NCI-H1417 treated with DMSO at 0.1 percent for 48 hours (cell line): ENCODE data around the gene CAMKK2.
"Not testable (repeated sequence)": the region's sequence is repeated elsewhere in the genome, so short reads cannot be mapped to it uniquely, and the experiment has no call there.

Experiments
- DNase-seq: peaks from one replicate; lab custom pipeline; 2025; lab: John Stamatoyannopoulos, UW

CAMKK2 gene

GRCh38 chr12:121223292-121224285, 72.9 kb downstream of the CAMKK2 start:
- DNase-seq: no peak

GRCh38 chr12:121222847-121223246, 73.7 kb downstream of the CAMKK2 start:
- DNase-seq: no peak

GRCh38 chr12:121219353-121219986, 77.0 kb downstream of the CAMKK2 start:
- DNase-seq: no peak

DNA sequence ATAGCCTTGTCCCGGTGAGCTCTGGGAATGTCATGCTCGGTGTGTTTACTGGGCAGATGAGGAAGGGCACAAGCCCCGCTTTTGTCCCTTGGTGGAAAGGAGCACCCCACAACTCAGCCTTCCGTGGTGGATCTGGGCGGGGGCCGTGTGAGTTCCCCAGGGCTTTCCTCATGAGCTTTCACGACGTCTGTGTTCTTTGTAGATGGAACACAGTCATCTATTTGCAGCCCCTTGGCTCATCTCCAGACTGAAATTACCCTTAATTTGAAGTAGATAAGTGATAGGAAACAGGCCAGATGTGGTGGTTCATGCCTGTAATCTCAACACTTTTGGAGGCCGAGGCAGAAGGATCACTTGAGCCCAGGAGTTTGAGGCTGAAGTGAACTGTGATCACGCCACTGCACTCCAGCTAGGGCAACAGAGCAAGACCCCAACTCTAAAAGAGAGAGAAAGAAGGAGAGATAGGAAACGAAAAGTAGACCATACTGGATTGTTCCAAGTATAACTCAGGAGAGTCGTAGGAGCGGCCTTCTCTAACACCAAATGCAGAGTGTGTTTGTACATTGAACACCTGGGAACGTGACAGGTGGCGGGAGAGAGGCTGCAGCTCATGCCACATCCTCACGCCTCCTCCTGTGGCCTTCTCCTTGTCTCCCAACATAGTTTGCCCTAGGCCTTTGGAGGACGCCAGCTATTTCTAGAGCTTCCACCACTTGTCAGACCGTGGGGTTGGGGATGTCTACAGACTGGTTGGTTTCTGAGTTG, 77.7 kb downstream of the CAMKK2 start:
- DNase-seq: no peak

DNA sequence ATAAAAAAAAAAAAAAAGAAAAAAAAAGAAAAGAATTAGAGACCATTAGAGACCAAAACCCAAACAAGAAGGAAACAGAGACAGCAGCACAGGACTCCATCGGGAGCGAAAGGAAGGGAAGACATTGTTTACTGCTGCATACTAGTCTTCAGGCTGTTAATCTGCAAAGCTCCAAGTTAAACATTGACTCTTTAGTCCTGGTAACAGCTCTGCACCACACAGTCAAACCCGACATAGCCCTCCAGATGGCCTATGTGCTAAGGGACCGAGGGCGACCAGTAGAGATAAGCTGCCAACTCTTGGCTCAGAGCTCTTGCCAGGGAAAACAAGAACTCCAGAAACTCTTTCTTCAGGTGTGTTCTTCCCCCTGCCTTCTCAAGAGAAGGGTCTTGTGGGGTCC, 78.7 kb downstream of the CAMKK2 start:
- no peak for DNase-seq

DNA sequence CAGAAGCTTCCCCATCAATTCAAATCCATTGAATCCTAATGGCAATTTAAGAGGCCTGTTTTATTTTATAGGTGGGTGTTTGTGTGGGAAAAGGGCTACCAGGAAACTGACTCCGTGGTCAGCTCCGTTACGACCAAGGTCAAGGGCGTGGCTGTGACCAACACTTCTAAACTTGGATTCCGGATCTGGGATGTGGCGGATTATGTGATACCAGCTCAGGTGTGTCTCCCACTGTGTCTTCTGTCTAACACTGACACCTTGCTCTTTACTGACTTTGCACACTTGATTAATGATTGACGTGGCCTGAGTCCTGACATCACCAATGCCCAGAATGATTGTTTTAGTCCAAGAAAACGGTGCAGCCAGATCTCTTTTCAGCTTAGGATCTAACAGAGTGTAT, 79.4 kb downstream of the CAMKK2 start:
- no peak for DNase-seq

- DNase-seq: no peak
These were observed 80.4 kb downstream of the CAMKK2 start for GRCh38 chr12:121216102-121216501.

- no peak for DNase-seq
These were observed 81.4 kb downstream of the CAMKK2 start for GRCh38 chr12:121214855-121215745.

GRCh38 chr12:121214166-121214777, 82.2 kb downstream of the CAMKK2 start:
- DNase-seq: no peak

DNA sequence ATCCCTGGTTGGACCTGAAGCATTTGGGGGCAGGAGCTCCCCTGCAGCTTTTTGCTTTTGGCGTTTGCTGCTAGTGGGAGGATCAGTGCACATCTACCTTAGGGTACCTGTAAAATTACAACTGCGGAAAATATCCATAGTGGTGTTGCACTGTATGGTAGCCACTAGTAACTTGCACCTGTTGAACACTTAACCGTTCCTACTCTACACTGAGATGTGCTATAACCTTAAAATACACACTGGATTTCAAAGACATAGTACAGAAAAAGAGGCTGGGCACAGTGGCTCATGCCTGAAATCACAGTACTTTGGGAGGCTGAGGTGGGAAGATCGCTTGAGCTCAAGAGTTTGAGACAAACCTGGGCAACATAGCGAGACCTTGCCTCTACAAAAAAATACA, 83.6 kb downstream of the CAMKK2 start:
- DNase-seq: no peak

DNA sequence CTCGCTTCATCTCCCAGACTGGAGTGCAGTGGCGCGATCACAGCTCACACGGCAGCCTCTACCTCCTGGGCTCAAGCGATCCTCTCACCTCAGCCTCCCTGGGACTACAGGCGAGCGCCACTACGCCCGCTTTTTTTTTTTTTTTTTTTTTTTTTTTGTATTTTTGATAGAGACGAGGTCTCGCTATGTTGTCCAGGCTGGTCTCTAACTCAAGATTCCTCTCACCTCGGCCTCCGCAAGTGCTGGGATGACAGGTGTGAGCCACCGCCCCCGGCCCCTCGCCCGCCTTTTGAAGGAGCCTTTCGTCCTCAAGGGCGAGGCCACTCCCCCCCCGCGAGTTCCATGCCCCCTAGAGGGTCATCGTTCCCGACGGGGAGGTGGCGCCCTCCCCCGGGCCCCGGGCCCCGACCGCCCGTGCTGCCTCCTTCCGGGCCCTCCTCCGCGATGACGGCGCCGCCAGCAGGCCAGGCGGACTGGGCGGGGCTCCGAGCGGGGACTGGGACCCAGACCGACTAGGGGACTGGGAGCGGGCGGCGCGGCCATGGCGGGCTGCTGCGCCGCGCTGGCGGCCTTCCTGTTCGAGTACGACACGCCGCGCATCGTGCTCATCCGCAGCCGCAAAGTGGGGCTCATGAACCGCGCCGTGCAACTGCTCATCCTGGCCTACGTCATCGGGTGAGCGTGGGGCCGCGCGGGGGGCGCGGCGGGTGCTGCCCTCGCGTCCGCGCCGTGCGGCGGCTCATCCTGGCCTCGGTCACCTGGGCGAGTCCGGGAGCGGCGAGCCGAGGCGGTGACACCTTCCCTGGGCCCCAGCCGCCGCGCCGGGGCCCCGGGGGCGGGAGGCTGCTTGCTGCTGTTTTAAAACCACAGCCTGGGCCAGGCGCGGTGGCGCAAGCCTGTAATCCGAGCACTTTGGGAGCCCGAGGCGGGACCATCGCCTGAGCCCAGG, 86.6 kb downstream of the CAMKK2 start, which contains the start of gene P2RX4:
P2RX4 (plus strand) TSS at position 506 of the 949 bp plus-strand sequence; CDS start at position 542, 36 bp downstream.
- peak; percentile 19 for DNase-seq

DNA sequence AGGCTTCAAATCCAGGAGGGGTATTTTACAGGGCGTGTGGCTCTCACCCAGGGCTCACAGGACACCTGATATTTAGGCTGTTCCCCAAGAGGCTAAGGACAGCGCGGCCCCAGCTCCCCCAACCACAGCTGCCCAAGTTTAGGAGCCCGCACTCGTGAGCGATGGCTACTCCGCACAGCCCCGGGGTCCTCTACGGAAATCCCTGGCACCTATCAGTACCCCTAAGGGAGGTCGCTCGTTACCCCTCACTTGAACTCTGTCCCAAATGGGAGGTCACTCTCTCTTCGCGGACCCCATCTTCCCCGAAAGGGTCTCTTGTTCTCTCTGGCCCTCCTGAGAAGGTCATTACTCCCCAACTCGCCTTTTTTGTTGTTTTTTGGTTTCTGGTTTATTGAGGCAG, 87.3 kb downstream of the CAMKK2 start:
- DNase-seq: no peak

- not testable (repeated sequence) for DNase-seq
These were observed 87.9 kb downstream of the CAMKK2 start for GRCh38 chr12:121208571-121208970.

GRCh38 chr12:121205491-121205890, 91.0 kb downstream of the CAMKK2 start:
- DNase-seq: no peak

DNA sequence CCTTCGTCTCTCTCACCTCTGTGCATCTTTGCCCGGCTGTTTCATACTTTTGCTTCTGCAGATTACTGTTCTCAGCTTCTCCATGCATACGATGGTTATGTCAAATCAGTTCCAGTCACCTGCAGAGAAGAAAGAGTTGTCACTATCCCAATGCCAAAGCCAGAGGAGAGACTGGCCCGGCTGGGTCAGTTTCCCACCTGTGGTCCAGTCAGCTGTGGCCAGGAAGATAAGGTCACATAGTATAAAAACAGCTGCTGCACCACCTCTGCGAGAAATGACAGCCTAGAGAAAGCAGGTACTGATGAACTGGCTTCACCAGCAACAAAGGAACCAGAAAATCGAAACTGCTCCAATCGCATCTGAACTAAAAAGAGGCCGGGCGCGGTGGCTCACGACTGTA, 93.0 kb downstream of the CAMKK2 start:
- DNase-seq: no peak

GRCh38 chr12:121202407-121203355, 93.8 kb downstream of the CAMKK2 start:
- no peak for DNase-seq

GRCh38 chr12:121201140-121201539, 95.4 kb downstream of the CAMKK2 start:
- DNase-seq: not testable (repeated sequence)

DNA sequence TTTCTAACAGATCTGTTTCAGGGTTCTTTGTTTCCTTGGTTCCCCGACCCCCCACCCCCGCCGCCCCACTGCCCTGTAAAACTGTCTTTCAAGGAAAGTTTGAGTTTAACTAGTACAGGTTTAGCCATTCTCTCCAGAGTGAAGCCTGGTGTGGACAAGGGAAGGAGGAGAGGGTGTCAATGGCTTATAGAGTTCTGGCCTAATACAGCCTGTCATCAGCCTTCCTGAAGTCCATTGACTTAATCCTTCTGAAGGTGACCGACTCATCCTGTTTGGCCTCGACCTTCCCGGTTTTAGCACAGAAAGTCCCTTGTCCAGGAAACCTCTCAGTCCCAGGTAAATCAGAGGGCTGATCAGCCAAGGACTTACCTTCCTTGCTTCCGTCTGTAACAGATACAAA, 97.6 kb downstream of the CAMKK2 start:
- no peak for DNase-seq

GRCh38 chr12:121196902-121197301, 99.6 kb downstream of the CAMKK2 start:
- no peak for DNase-seq
